ENCODE measurements around the gene SPEN. TPM values are rescaled to one million over a fixed set of nuclear protein-coding genes. Genes with fewer than 3 reads are reported as not detected.
"Not testable (repeated sequence)": the region's sequence is repeated elsewhere in the genome, so short reads cannot be mapped to it uniquely, and the experiment has no call there.

Gene SPEN
- total and polyA plus RNA-seq, 10 of the 15 experiments (the other 5 are each of a cell fraction or from before 2014, with no cell fraction given), result 5.2 to 58.7 (median 20.1) TPM

DNA sequence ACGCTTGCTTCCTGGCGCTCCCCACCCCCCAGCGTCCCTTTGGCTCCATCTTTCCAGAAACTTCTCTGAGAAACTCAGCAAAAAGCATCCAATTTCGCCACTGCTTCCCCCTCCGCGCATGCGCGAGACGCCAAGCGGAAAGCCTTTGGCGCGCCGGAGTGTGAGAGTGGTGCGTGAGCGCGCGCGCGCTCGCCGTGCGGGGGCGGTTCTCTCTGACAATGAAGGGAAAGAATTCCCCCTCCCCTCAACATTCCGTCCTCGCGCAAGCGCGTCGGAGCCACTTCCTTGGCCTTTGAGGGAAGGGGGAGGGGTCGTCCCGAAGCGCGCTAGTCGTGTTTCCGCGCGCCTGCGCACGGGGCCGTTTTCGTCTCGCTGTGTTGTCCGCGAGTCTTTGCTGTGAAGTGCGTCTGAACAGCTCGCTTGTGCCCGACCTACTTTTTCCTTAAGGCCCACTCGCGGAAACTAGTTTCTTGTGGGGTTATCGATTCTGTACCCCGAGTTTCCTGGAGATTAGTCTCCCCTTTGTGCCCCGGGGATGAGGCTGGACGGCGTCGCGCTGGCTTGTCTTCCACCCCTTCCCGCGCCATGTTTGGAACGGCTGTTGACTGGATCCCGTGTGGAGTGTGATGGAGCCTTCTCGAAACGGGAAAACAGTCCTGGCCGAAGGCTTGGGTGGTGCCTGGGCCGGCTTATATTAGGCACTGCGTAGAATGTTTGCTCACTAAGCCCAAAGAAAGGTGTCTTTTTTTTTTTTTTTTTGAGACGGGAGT, 11.6 kb upstream of the SPEN start (continued):
- TF ChIP-seq, protein P1, sequence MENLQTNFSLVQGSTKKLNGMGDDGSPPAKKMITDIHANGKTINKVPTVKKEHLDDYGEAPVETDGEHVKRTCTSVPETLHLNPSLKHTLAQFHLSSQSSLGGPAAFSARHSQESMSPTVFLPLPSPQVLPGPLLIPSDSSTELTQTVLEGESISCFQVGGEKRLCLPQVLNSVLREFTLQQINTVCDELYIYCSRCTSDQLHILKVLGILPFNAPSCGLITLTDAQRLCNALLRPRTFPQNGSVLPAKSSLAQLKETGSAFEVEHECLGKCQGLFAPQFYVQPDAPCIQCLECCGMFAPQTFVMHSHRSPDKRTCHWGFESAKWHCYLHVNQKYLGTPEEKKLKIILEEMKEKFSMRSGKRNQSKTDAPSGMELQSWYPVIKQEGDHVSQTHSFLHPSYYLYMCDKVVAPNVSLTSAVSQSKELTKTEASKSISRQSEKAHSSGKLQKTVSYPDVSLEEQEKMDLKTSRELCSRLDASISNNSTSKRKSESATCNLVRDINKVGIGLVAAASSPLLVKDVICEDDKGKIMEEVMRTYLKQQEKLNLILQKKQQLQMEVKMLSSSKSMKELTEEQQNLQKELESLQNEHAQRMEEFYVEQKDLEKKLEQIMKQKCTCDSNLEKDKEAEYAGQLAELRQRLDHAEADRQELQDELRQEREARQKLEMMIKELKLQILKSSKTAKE (IDR thresholded peaks at IDR 0.05; ENCODE audit: low read depth, poor library complexity, severe bottlenecking), result peak; percentile 46
- peak; percentile 62 to 74 for TF ChIP-seq IKZF2 (IDR thresholded peaks at IDR 0.05)
- TF ChIP-seq SMAD5 (IDR thresholded peaks at IDR 0.05; ENCODE audit: low read depth), result peak; percentile 75; the same call in 1 of the 2 replicates
- TF ChIP-seq ATF7 (IDR thresholded peaks at IDR 0.05; ENCODE audit: low read depth), result 0 out of 2 replicates have a peak, but pooled peaks have one; percentile 25

DNA sequence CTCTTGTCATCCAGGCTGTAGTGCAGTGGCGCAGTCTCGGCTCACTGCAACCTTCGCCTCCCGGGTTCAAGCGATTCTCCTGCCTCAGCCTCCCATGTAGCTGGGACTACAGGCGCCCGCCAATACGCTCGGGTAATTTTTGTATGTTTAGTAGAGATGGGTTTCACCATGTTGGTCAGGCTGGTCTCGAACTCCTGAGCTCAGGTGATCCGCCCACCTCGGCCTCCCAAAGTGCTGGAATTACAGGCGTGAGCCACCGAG, 11.1 kb upstream of the SPEN start:
- DNase-seq (ENCODE audit: low read depth, low spot score); H4K20me1 ChIP-seq (ENCODE audit: control insufficient read depth, insufficient read depth); in situ Hi-C loops (cut with MboI); H2AFZ ChIP-seq (ENCODE audit: control insufficient read depth, low read depth, low read length); intact Hi-C loops (cut with micrococcal nuclease; ENCODE audit: unreplicated experiment); ATAC-seq; FAIRE-seq; H3K9me3 ChIP-seq (replicated peaks; ENCODE audit: control insufficient read depth, insufficient read depth, low read length); H3K27me3 ChIP-seq (replicated peaks in 1 of 2; ENCODE audit: control insufficient read depth in 2 of 2, insufficient read depth in 2 of 2, low read length in 1 of 2); H3K36me3 ChIP-seq (ENCODE audit: control insufficient read depth in 2 of 2, insufficient read depth in 2 of 2, low read length in 1 of 2): not testable (repeated sequence)
- 40% methylated on average over 14 of the region's 14 CpGs for WGBS (ENCODE audit: insufficient coverage, insufficient replicate concordance, low lambda C conversion rate, missing lambda C conversion rate)
- Histone ChIP-seq H3K4me1 (ENCODE audit: control insufficient read depth, insufficient read depth, low read length) (peaks cover 23% of the 10 kb centered on the region), H3K79me2 (ENCODE audit: control insufficient read depth, insufficient read depth, low read length) (peaks cover 26% of the 10 kb centered on the region), H3K9ac (ENCODE audit: control insufficient read depth, insufficient read depth, low read length) (peak overlapping the region; percentile 94), H3K4me3 (peak overlapping the region; percentile 74), H3K27ac (ENCODE audit: control insufficient read depth, insufficient read depth) (peak overlapping the region; percentile 100), H3K4me2 (ENCODE audit: control insufficient read depth, insufficient read depth) (peak overlapping the region; percentile 97)
- BruUV-seq (replicated peaks), result TSS peak; percentile 92
- ChIA-PET POLR2A (interaction anchor here (1.5 to 4.0 kb wide), 3 partner anchors 10 to 139 kb away, joined by 8 to 44 read pairs (median 21); partner anchors contain the start of genes SPEN and ZBTB17), SMC1A (ENCODE audit: uncharacterized antibody, unreplicated experiment) (interaction anchor here (1.0 to 3.3 kb wide), 5 partner anchors 11 to 139 kb away, joined by 3 to 27 read pairs (median 10); partner anchors contain the start of genes SPEN and ZBTB17), RAD21 (ENCODE audit: unreplicated experiment) (interaction anchor here (0.7 to 4.0 kb wide), 6 partner anchors 8 to 113 kb away, joined by 3 to 31 read pairs (median 6); partner anchors contain the start of gene SPEN), CTCF (interaction anchor here (1.1 to 1.6 kb wide), 3 partner anchors 15 to 218 kb away, joined by 3 to 4 read pairs (median 3); partner anchors contain the start of gene DDI2)
- TF ChIP-seq, protein P2, sequence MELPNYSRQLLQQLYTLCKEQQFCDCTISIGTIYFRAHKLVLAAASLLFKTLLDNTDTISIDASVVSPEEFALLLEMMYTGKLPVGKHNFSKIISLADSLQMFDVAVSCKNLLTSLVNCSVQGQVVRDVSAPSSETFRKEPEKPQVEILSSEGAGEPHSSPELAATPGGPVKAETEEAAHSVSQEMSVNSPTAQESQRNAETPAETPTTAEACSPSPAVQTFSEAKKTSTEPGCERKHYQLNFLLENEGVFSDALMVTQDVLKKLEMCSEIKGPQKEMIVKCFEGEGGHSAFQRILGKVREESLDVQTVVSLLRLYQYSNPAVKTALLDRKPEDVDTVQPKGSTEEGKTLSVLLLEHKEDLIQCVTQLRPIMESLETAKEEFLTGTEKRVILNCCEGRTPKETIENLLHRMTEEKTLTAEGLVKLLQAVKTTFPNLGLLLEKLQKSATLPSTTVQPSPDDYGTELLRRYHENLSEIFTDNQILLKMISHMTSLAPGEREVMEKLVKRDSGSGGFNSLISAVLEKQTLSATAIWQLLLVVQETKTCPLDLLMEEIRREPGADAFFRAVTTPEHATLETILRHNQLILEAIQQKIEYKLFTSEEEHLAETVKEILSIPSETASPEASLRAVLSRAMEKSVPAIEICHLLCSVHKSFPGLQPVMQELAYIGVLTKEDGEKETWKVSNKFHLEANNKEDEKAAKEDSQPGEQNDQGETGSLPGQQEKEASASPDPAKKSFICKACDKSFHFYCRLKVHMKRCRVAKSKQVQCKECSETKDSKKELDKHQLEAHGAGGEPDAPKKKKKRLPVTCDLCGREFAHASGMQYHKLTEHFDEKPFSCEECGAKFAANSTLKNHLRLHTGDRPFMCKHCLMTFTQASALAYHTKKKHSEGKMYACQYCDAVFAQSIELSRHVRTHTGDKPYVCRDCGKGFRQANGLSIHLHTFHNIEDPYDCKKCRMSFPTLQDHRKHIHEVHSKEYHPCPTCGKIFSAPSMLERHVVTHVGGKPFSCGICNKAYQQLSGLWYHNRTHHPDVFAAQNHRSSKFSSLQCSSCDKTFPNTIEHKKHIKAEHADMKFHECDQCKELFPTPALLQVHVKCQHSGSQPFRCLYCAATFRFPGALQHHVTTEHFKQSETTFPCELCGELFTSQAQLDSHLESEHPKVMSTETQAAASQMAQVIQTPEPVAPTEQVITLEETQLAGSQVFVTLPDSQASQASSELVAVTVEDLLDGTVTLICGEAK (IDR thresholded peaks at IDR 0.05; ENCODE audit: borderline replicate concordance), result 0 out of 2 replicates have a peak, but pooled peaks have one; percentile 0
- TF ChIP-seq, protein P3, sequence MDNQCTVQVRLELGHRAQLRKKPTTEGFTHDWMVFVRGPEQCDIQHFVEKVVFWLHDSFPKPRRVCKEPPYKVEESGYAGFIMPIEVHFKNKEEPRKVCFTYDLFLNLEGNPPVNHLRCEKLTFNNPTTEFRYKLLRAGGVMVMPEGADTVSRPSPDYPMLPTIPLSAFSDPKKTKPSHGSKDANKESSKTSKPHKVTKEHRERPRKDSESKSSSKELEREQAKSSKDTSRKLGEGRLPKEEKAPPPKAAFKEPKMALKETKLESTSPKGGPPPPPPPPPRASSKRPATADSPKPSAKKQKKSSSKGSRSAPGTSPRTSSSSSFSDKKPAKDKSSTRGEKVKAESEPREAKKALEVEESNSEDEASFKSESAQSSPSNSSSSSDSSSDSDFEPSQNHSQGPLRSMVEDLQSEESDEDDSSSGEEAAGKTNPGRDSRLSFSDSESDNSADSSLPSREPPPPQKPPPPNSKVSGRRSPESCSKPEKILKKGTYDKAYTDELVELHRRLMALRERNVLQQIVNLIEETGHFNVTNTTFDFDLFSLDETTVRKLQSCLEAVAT (IDR thresholded peaks at IDR 0.05), result peak; percentile 96
- TF ChIP-seq HDGF (IDR thresholded peaks at IDR 0.05) (0 out of 2 replicates have a peak, but pooled peaks have one; percentile 4), NBN (IDR thresholded peaks at IDR 0.05) (0 out of 2 replicates have a peak, but pooled peaks have one; percentile 12)
